ENCODE data around the gene OSCAR. TPM values are rescaled to one million over a fixed set of nuclear protein-coding genes. Genes with fewer than 3 reads are reported as not detected.

The OSCAR gene
- total and polyA plus RNA-seq, 4 donors, result 4.4 to 77.4 (median 49.4) TPM

DNA sequence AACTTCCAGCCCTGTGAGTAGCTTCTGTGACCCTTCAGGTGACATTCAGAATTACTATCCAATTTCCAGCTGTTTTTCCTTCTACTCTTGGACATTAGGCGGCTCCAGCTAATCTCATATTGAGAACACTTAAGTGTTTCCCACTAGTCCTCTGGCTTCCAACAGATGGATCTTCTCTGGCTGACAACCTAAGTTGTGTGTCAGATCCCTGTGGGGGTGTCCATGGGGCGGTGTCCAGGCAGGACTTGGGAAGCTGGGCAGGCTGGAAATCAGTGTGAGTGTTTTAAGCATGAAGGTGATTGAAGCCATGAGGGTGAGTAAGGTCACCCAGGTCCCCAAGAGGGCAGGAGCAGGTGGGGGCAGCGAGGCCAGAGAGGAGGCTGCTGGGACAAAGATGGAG lies 47.1 kb upstream of the OSCAR start:
- Histone ChIP-seq H3K4me3 (no peak overlapping the region), H3K9ac (ENCODE audit: insufficient read depth in 1 of 2, low read length in 2 of 2) (no peak overlapping the region), H3K4me1 (ENCODE audit: control insufficient read depth in 5 of 5, insufficient read depth in 5 of 5, low read length in 5 of 5) (no peaks in the 10 kb centered on the region), H3K27me3 (ENCODE audit: control insufficient read depth in 3 of 3, insufficient read depth in 3 of 3, low read length in 2 of 3) (no peaks in the 10 kb centered on the region), H3K27ac (ENCODE audit: low read depth in 1 of 2, low read length in 1 of 2) (no peak overlapping the region), H3K36me3 (ENCODE audit: control insufficient read depth in 4 of 4, insufficient read depth in 4 of 4, low read length in 4 of 4) (peaks cover 16 to 94% (median 63%) of the 10 kb centered on the region in 4 donors), H3K9me3 (ENCODE audit: control insufficient read depth in 4 of 4, insufficient read depth in 3 of 4, low read length in 3 of 4) (no peaks in the 10 kb centered on the region)
- 74 to 100% methylated on average over 3 of the region's 3 CpGs for WGBS, 2 donors
- TF ChIP-seq, protein P1, sequence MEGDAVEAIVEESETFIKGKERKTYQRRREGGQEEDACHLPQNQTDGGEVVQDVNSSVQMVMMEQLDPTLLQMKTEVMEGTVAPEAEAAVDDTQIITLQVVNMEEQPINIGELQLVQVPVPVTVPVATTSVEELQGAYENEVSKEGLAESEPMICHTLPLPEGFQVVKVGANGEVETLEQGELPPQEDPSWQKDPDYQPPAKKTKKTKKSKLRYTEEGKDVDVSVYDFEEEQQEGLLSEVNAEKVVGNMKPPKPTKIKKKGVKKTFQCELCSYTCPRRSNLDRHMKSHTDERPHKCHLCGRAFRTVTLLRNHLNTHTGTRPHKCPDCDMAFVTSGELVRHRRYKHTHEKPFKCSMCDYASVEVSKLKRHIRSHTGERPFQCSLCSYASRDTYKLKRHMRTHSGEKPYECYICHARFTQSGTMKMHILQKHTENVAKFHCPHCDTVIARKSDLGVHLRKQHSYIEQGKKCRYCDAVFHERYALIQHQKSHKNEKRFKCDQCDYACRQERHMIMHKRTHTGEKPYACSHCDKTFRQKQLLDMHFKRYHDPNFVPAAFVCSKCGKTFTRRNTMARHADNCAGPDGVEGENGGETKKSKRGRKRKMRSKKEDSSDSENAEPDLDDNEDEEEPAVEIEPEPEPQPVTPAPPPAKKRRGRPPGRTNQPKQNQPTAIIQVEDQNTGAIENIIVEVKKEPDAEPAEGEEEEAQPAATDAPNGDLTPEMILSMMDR (IDR thresholded peaks at IDR 0.05; ENCODE audit: control extremely low read depth, extremely low read depth), result no peak
- no peak for DNase-seq
- ATAC-seq (ENCODE audit: insufficient read depth, low FRiP score), result no peak

- no peaks in the 10 kb centered on the region for H3K27me3 ChIP-seq (ENCODE audit: control insufficient read depth in 3 of 3, insufficient read depth in 3 of 3, low read length in 2 of 3)
- ATAC-seq (ENCODE audit: insufficient read depth, low FRiP score) (no peak), DNase-seq (no peak)
- H3K4me3 ChIP-seq, result no peak overlapping the region
- TF ChIP-seq, protein P1 (IDR thresholded peaks at IDR 0.05; ENCODE audit: control extremely low read depth, extremely low read depth), result no peak
- no peak overlapping the region for H3K9ac ChIP-seq (ENCODE audit: insufficient read depth in 1 of 2, low read length in 2 of 2)
- H3K27ac ChIP-seq (ENCODE audit: low read depth in 1 of 2, low read length in 1 of 2), result no peak overlapping the region
- peaks cover 0 to 1% (median 0%) of the 10 kb centered on the region in 5 donors for H3K4me1 ChIP-seq (ENCODE audit: control insufficient read depth in 5 of 5, insufficient read depth in 5 of 5, low read length in 5 of 5)
- WGBS, 2 donors, result 92 to 95% methylated on average over 28 of the region's 28 CpGs
- H3K9me3 ChIP-seq (ENCODE audit: control insufficient read depth in 4 of 4, insufficient read depth in 3 of 4, low read length in 3 of 4), result no peaks in the 10 kb centered on the region
- H3K36me3 ChIP-seq (ENCODE audit: control insufficient read depth in 4 of 4, insufficient read depth in 4 of 4, low read length in 4 of 4), result peaks cover 16 to 83% (median 52%) of the 10 kb centered on the region in 4 donors
These were observed 45.0 kb upstream of the OSCAR start for GRCh38 chr19:54145541-54146158.

DNA sequence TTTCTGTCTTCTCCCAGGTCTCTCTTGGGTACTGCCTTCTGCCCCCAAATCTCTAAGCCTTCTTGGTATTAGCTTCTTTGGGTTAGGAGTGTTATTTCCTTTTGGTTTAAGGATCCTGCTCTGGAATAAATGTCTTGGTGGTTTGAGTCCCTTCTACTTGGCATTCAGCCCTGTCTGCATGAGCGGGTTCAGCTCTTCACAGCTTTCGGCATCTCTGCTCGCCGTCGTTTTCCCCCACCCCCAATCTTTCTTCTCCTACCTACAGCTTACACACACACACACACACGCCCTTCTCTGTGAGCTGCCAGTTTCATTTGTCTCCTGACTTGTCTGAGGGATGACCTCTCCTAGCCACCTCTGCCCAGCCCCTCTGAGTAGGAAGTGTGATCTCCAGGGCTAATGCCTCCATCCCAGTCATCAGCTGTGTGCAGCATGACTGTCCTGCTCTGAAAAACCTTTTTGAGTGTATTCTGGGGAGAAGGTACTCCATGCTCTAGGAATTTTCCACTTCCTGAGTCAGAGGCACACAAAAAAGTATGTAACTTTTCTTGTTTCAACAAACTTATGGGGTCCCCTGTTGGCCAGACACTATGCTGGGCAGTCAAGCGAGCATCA lies 41.7 kb upstream of the OSCAR start:
- 85 to 88% methylated on average over 7 of the region's 7 CpGs for WGBS, 2 donors

More for the DNA sequence above, 41.7 kb upstream of the OSCAR start:
- no peak overlapping the region for H3K4me3 ChIP-seq
- H3K4me1 ChIP-seq (ENCODE audit: control insufficient read depth in 5 of 5, insufficient read depth in 5 of 5, low read length in 5 of 5), result peaks cover 0 to 22% (median 9%) of the 10 kb centered on the region in 5 donors
- no peak overlapping the region for H3K27ac ChIP-seq (ENCODE audit: low read depth in 1 of 2, low read length in 1 of 2)
- no peak overlapping the region for H3K9ac ChIP-seq (ENCODE audit: insufficient read depth in 1 of 2, low read length in 2 of 2)
- H3K9me3 ChIP-seq (ENCODE audit: control insufficient read depth in 4 of 4, insufficient read depth in 3 of 4, low read length in 3 of 4), result no peaks in the 10 kb centered on the region
- peaks cover 11 to 61% (median 45%) of the 10 kb centered on the region in 4 donors for H3K36me3 ChIP-seq (ENCODE audit: control insufficient read depth in 4 of 4, insufficient read depth in 4 of 4, low read length in 4 of 4)
- TF ChIP-seq, protein P1 (IDR thresholded peaks at IDR 0.05; ENCODE audit: control extremely low read depth, extremely low read depth), result no peak
- no peaks in the 10 kb centered on the region for H3K27me3 ChIP-seq (ENCODE audit: control insufficient read depth in 3 of 3, insufficient read depth in 3 of 3, low read length in 2 of 3)
- ATAC-seq (ENCODE audit: insufficient read depth, low FRiP score) (no peak), DNase-seq (no peak)
